T-helper 2 cell (primary cell): ENCODE measurements around the gene SIPA1L3.
"Not testable (repeated sequence)": the region's sequence is repeated elsewhere in the genome, so short reads cannot be mapped to it uniquely, and the experiment has no call there.

Experiments used
- DNase-seq, 5 experiments: peaks; one replicate each; pipeline versions ENCODE4 v3.0.0 to v3.0.0-alpha.2; 2012 to 2022
- total RNA-seq, 2 donors: gene quantifications; one replicate each; lab custom pipeline; 2026; lab: John Stamatoyannopoulos, UW

Gene SIPA1L3
- total RNA-seq, result 25.5 to 28.7 reads per million in 2 donors

- DNase-seq, result peak; percentile 84 to 97 (median 88)
Observed at GRCh38 chr19:37906869-37907734, at the start of gene SIPA1L3. Gene SIPA1L3, plus strand, starts transcription at chr19:37907208. Its CDS starts 174,358 bp downstream, at chr19:38081566.

GRCh38 chr19:37864501-37864900 is 42.5 kb upstream of the SIPA1L3 start:
- DNase-seq, result no peak

GRCh38 chr19:37865930-37866329 is 41.1 kb upstream of the SIPA1L3 start:
- DNase-seq, result not testable (repeated sequence)

- DNase-seq, result no peak
Observed at GRCh38 chr19:37867831-37868230, 39.2 kb upstream of the SIPA1L3 start.

GRCh38 chr19:37869766-37870340 is 37.2 kb upstream of the SIPA1L3 start:
- DNase-seq, result no peak

GRCh38 chr19:37872383-37872782 is 34.6 kb upstream of the SIPA1L3 start:
- no peak for DNase-seq

- no peak for DNase-seq
Observed at GRCh38 chr19:37874784-37875183, 32.2 kb upstream of the SIPA1L3 start.

- DNase-seq, result no peak
Observed at GRCh38 chr19:37876032-37876431, 31.0 kb upstream of the SIPA1L3 start.

GRCh38 chr19:37877147-37877546 is 29.9 kb upstream of the SIPA1L3 start:
- no peak for DNase-seq

- no peak for DNase-seq
Observed at GRCh38 chr19:37885392-37885791, 21.6 kb upstream of the SIPA1L3 start.

GRCh38 chr19:37886571-37886970 is 20.4 kb upstream of the SIPA1L3 start:
- DNase-seq, result no peak

GRCh38 chr19:37893845-37894575 is 13.0 kb upstream of the SIPA1L3 start:
- DNase-seq, result no peak

GRCh38 chr19:37896180-37896579 is 10.8 kb upstream of the SIPA1L3 start:
- no peak for DNase-seq

- DNase-seq, result no peak
Observed at GRCh38 chr19:37899453-37899852, 7.6 kb upstream of the SIPA1L3 start.

- DNase-seq, result no peak
Observed at GRCh38 chr19:37899966-37900365, 7.0 kb upstream of the SIPA1L3 start.

- DNase-seq, result peak; percentile 47 to 76 (median 68)
Observed at GRCh38 chr19:37902668-37903067, 4.3 kb upstream of the SIPA1L3 start.

GRCh38 chr19:37903096-37903495 is 3.9 kb upstream of the SIPA1L3 start:
- DNase-seq, result no peak

- DNase-seq, result peak; percentile 4 to 57 (median 38)
Observed at GRCh38 chr19:37905946-37906868, 801 bp upstream of the SIPA1L3 start, which contains the start of gene WDR87. Gene WDR87, minus strand, starts transcription at chr19:37906594. Its CDS starts 8,355 bp downstream, at chr19:37898239.

- peak in 1 of 5 experiments; percentile 50 for DNase-seq
Observed at GRCh38 chr19:37907735-37908455, 887 bp downstream of the SIPA1L3 start.

- no peak for DNase-seq
Observed at GRCh38 chr19:37909661-37910199, 2.7 kb downstream of the SIPA1L3 start.

- DNase-seq, result no peak
Observed at GRCh38 chr19:37914908-37915307, 7.9 kb downstream of the SIPA1L3 start.
